Measurements from ENCODE around the gene ASAP2. TPM values are rescaled to one million over a fixed set of nuclear protein-coding genes. Genes with fewer than 3 reads are reported as not detected.

Gene ASAP2
- polyA plus RNA-seq, 1 donor from 2014 or later: 41.0 TPM

GRCh38 chr2:9400268-9401058 lies 193.9 kb downstream of the ASAP2 start:
- Histone ChIP-seq H3K36me3 (ENCODE audit: insufficient read depth, low read length) (peaks cover 5% of the 10 kb centered on the region), H3K9me2 (ENCODE audit: insufficient read depth, low read length) (no peaks in the 10 kb centered on the region), H3K27me3 (ENCODE audit: insufficient read depth, low read depth, low read length) (no peaks in the 10 kb centered on the region), H3K27ac (ENCODE audit: low read length) (no peak overlapping the region), H3F3A (ENCODE audit: insufficient read depth, low read length, poor library complexity, severe bottlenecking) (no peaks in the 10 kb centered on the region), H2AFZ (ENCODE audit: low read depth, low read length) (no peak overlapping the region), H3K4me3 (ENCODE audit: low read length) (no peak overlapping the region), H3K4me2 (ENCODE audit: low read length) (no peak overlapping the region), H3K79me2 (replicated peaks; ENCODE audit: insufficient read depth, low read length) (no peaks in the 10 kb centered on the region), H4K20me1 (ENCODE audit: insufficient read depth) (no peaks in the 10 kb centered on the region), H3K9me3 (ENCODE audit: low read length) (no peaks in the 10 kb centered on the region), H3K9ac (ENCODE audit: low read length) (no peak overlapping the region)
- TF ChIP-seq CTCF (IDR thresholded peaks at IDR 0.05; ENCODE audit: poor library complexity, severe bottlenecking): no peak
- TF ChIP-seq MXI1 (conservative IDR thresholded peaks at IDR 0.05; ENCODE audit: poor library complexity, severe bottlenecking): no peak

- Histone ChIP-seq H4K20me1 (ENCODE audit: insufficient read depth) (no peaks in the 10 kb centered on the region), H3K9ac (ENCODE audit: low read length) (no peak overlapping the region), H3K36me3 (ENCODE audit: insufficient read depth, low read length) (peaks cover 5% of the 10 kb centered on the region), H3K9me2 (ENCODE audit: insufficient read depth, low read length) (no peaks in the 10 kb centered on the region), H3K4me3 (ENCODE audit: low read length) (no peak overlapping the region), H3K4me2 (ENCODE audit: low read length) (no peak overlapping the region), H3K9me3 (ENCODE audit: low read length) (no peaks in the 10 kb centered on the region), H3K79me2 (replicated peaks; ENCODE audit: insufficient read depth, low read length) (no peaks in the 10 kb centered on the region), H2AFZ (ENCODE audit: low read depth, low read length) (no peak overlapping the region), H3F3A (ENCODE audit: insufficient read depth, low read length, poor library complexity, severe bottlenecking) (no peaks in the 10 kb centered on the region), H3K27me3 (ENCODE audit: insufficient read depth, low read depth, low read length) (no peaks in the 10 kb centered on the region), H3K27ac (ENCODE audit: low read length) (no peak overlapping the region)
- no peak for TF ChIP-seq MXI1 (conservative IDR thresholded peaks at IDR 0.05; ENCODE audit: poor library complexity, severe bottlenecking)
- TF ChIP-seq REST (IDR thresholded peaks at IDR 0.05; ENCODE audit: borderline replicate concordance): no peak
- TF ChIP-seq RAD21 (conservative IDR thresholded peaks at IDR 0.05): no peak
- TF ChIP-seq EP300 (conservative IDR thresholded peaks at IDR 0.05; ENCODE audit: poor library complexity, severe bottlenecking): no peak
- TF ChIP-seq POLR2AphosphoS5 (IDR thresholded peaks at IDR 0.05): no peak
- TF ChIP-seq SMC3 (conservative IDR thresholded peaks at IDR 0.05; ENCODE audit: poor library complexity): no peak
- TF ChIP-seq CTCF (IDR thresholded peaks at IDR 0.05; ENCODE audit: poor library complexity, severe bottlenecking): no peak
- TF ChIP-seq EZH2 (IDR thresholded peaks at IDR 0.05; ENCODE audit: borderline replicate concordance, insufficient read depth, low read length, poor library complexity, severe bottlenecking): no peak
- no peak for TF ChIP-seq TAF1 (IDR thresholded peaks at IDR 0.05; ENCODE audit: low read depth)
These were observed 194.5 kb downstream of the ASAP2 start for GRCh38 chr2:9401059-9401547.
